HepG2 (cell line): ENCODE results near the gene MRPL43. TPM values are rescaled to one million over a fixed set of nuclear protein-coding genes. Genes with fewer than 3 reads are reported as not detected.

ENCODE experiments used
- ATF3 ChIP-seq: sonication (generic); formaldehyde crosslinking; IDR thresholded peaks from 2 replicates; pipeline ENCODE4 v1.4.0; 2020; ENCODE audit warnings: missing genetic modification reagents
- ATM ChIP-seq: fragments of 450-650 bp; IDR thresholded peaks from 2 replicates; pipeline ENCODE4 v1.7.1; 2017; ENCODE audit warnings: mild to moderate bottlenecking, borderline replicate concordance
- DZIP1 ChIP-seq: sonication (generic); formaldehyde crosslinking; IDR thresholded peaks from 2 replicates; pipeline ENCODE4 v1.5.0; 2020; ENCODE audit warnings: mild to moderate bottlenecking, missing genetic modification reagents
- HNRNPLL ChIP-seq: fragments of 200-400 bp; formaldehyde crosslinking; IDR thresholded peaks from 2 replicates; pipeline ENCODE4 v1.6.1; 2017; ENCODE audit warnings: mild to moderate bottlenecking, low read depth, low read length; ENCODE audit not compliant: poor library complexity, severe bottlenecking
- IKZF1 ChIP-seq: fragments of 450-650 bp; IDR thresholded peaks from 2 replicates; pipeline ENCODE4 v1.7.1; 2016
- MAX ChIP-seq: IDR thresholded peaks from 2 replicates; pipeline ENCODE4 v1.6.1; 2012; ENCODE audit warnings: inconsistent platforms
- MBNL3 ChIP-seq: fragments of 250-450 bp; sonication (Bioruptor Pico); conservative IDR thresholded peaks from 2 replicates; pipeline ENCODE4 v1.8.0; 2022; ENCODE audit warnings: mild to moderate bottlenecking, inconsistent platforms
- MXD3 ChIP-seq: IDR thresholded peaks from 2 replicates; pipeline ENCODE4 v1.6.1; 2016; ENCODE audit warnings: mild to moderate bottlenecking, missing biosample characterization, missing genetic modification reagents
- NFKBIZ ChIP-seq: IDR thresholded peaks from 2 replicates; pipeline ENCODE4 v1.6.1; 2018; ENCODE audit warnings: missing genetic modification reagents, missing compliant biosample characterization
- RARA ChIP-seq: IDR thresholded peaks from 2 replicates; pipeline ENCODE4 v1.6.1; 2016; ENCODE audit warnings: missing genetic modification reagents, missing compliant biosample characterization
- RBFOX2 ChIP-seq: fragments of 200-400 bp; formaldehyde crosslinking; IDR thresholded peaks from 2 replicates; pipeline ENCODE4 v1.6.1; 2017; ENCODE audit warnings: low read depth, mild to moderate bottlenecking, low read length
- SNAPC2 ChIP-seq: sonication (generic); formaldehyde crosslinking; IDR thresholded peaks from 2 replicates; pipeline ENCODE4 v1.8.1; 2022; ENCODE audit warnings: mild to moderate bottlenecking, missing genetic modification reagents
- SPEN ChIP-seq: sonication (generic); formaldehyde crosslinking; IDR thresholded peaks from 2 replicates; pipeline ENCODE4 v1.5.1; 2020; ENCODE audit warnings: low read depth, mild to moderate bottlenecking, missing genetic modification reagents
- ZNF468 ChIP-seq: sonication (generic); formaldehyde crosslinking; IDR thresholded peaks from 2 replicates; pipeline ENCODE4 v1.8.0; 2022; ENCODE audit warnings: mild to moderate bottlenecking, moderate library complexity, missing genetic modification reagents
- ZNF576 ChIP-seq: sonication (generic); formaldehyde crosslinking; IDR thresholded peaks from 2 replicates; pipeline ENCODE4 v1.4.0; 2020; ENCODE audit warnings: mild to moderate bottlenecking, missing genetic modification reagents
- ZNF710 ChIP-seq: sonication (generic); formaldehyde crosslinking; IDR thresholded peaks from 2 replicates; pipeline ENCODE4 v1.5.0; 2020; ENCODE audit warnings: mild to moderate bottlenecking, missing genetic modification reagents, borderline replicate concordance
- polyA plus RNA-seq, 8 experiments: library from polyadenylated mRNA; depleted of rRNA in 3 of 8; stranded (reverse) in 7 of 8; unstranded in 1 of 8; fragments of >200 nt; fragmentation: Illumina TruSeq in 4 of 8; extraction: Trizol in 4 of 8; gene quantifications; 2 replicates each; pipeline versions ENCODE4 v1.2.1 to v1.2.3, GENCODE V29; 2011 to 2016; ENCODE audit warnings: low read depth in 4 of 8, missing spikeins in 1 of 8, mixed read lengths in 1 of 8; ENCODE audit not compliant: insufficient read depth in 1 of 8
- total RNA-seq, 5 experiments: library from RNA; depleted of rRNA; stranded (reverse); fragments of >200 nt; fragmentation: Illumina TruSeq; extraction: Trizol; gene quantifications; 2 replicates each; pipeline ENCODE4 v1.2.3, GENCODE V29; 2016; ENCODE audit warnings: low read depth in 1 of 5
- TF ChIP-seq, protein P1 (sequence below): sonication (generic); formaldehyde crosslinking; IDR thresholded peaks from 2 replicates; pipeline ENCODE4 v1.8.0; 2022; ENCODE audit warnings: missing genetic modification reagents, mild to moderate bottlenecking, borderline replicate concordance
- TF ChIP-seq, protein P2 (sequence below): sonication (generic); formaldehyde crosslinking; IDR thresholded peaks from 2 replicates; pipeline ENCODE4 v1.5.0; 2020; ENCODE audit warnings: missing genetic modification reagents
- TF ChIP-seq, protein P3 (sequence below): sonication (generic); formaldehyde crosslinking; IDR thresholded peaks from 2 replicates; pipeline ENCODE4 v1.8.0; 2022; ENCODE audit warnings: mild to moderate bottlenecking, missing genetic modification reagents, moderate library complexity

The MRPL43 gene
- total and polyA plus RNA-seq, 2 of the 13 experiments (the other 11 are each of a cell fraction or from before 2014, with no cell fraction given) = 71.0 to 73.7 TPM

- TF ChIP-seq ATF3 (CRISPR knock-in tag) = 0 out of 2 replicates have a peak, but pooled peaks have one; percentile 27
- TF ChIP-seq MBNL3 (CRISPR knock-in tag) = no peak
- TF ChIP-seq, protein P1, sequence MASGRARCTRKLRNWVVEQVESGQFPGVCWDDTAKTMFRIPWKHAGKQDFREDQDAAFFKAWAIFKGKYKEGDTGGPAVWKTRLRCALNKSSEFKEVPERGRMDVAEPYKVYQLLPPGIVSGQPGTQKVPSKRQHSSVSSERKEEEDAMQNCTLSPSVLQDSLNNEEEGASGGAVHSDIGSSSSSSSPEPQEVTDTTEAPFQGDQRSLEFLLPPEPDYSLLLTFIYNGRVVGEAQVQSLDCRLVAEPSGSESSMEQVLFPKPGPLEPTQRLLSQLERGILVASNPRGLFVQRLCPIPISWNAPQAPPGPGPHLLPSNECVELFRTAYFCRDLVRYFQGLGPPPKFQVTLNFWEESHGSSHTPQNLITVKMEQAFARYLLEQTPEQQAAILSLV (CRISPR knock-in tag) = no peak
- TF ChIP-seq IKZF1 = no peak
- TF ChIP-seq NFKBIZ = no peak
- no peak for TF ChIP-seq SNAPC2 (CRISPR knock-in tag)
- TF ChIP-seq RBFOX2 = peak; percentile 27; the same call in 1 of the 2 replicates
- TF ChIP-seq ZNF468 = no peak
- no peak for TF ChIP-seq MXD3 (CRISPR knock-in tag)
- 0 out of 2 replicates have a peak, but pooled peaks have one; percentile 1 for TF ChIP-seq RARA (CRISPR knock-in tag)
- no peak for TF ChIP-seq ZNF576 (CRISPR knock-in tag)
- no peak for TF ChIP-seq ZNF710 (CRISPR knock-in tag)
- peak; percentile 11 for TF ChIP-seq HNRNPLL
- TF ChIP-seq MAX = no peak
- TF ChIP-seq DZIP1 (CRISPR knock-in tag) = no peak
- TF ChIP-seq SPEN (CRISPR knock-in tag) = no peak
- TF ChIP-seq ATM = no peak
- TF ChIP-seq, protein P2, sequence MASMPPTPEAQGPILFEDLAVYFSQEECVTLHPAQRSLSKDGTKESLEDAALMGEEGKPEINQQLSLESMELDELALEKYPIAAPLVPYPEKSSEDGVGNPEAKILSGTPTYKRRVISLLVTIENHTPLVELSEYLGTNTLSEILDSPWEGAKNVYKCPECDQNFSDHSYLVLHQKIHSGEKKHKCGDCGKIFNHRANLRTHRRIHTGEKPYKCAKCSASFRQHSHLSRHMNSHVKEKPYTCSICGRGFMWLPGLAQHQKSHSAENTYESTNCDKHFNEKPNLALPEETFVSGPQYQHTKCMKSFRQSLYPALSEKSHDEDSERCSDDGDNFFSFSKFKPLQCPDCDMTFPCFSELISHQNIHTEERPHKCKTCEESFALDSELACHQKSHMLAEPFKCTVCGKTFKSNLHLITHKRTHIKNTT (CRISPR knock-in tag) = no peak
- TF ChIP-seq, protein P3, sequence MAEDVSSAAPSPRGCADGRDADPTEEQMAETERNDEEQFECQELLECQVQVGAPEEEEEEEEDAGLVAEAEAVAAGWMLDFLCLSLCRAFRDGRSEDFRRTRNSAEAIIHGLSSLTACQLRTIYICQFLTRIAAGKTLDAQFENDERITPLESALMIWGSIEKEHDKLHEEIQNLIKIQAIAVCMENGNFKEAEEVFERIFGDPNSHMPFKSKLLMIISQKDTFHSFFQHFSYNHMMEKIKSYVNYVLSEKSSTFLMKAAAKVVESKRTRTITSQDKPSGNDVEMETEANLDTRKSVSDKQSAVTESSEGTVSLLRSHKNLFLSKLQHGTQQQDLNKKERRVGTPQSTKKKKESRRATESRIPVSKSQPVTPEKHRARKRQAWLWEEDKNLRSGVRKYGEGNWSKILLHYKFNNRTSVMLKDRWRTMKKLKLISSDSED (CRISPR knock-in tag) = no peak
Observed at GRCh38 chr10:101007915-101008822, 20.9 kb upstream of the MRPL43 start (continued).
